Stomach (tissue), 4 donors: ENCODE measurements around the gene RPL6.

ENCODE experiments used
- CTCF ChIP-seq, 7 experiments: fragments of 450-650 bp in 4 of 7; fragments of 200-600 bp in 3 of 7; sonication (generic) in 3 of 7; IDR thresholded peaks; one replicate each; pipeline ENCODE4 v1.5.1; 2016 to 2019; ENCODE audit warnings: antibody characterized with exemption in 7 of 7, control low read depth in 2 of 7, mild to moderate bottlenecking in 1 of 7
- EP300 ChIP-seq: sonication (generic); formaldehyde crosslinking; IDR thresholded peaks from one replicate; pipeline ENCODE4 v1.6.1; 2017; ENCODE audit warnings: antibody characterized with exemption
- POLR2A ChIP-seq, 4 donors: fragments of 450-650 bp; IDR thresholded peaks; one replicate each; pipeline ENCODE4 v1.6.1; 2016; ENCODE audit warnings: antibody characterized with exemption in 4 of 4, control low read depth in 2 of 4, mild to moderate bottlenecking in 1 of 4, moderate library complexity in 1 of 4
- POLR2AphosphoS5 ChIP-seq, 3 donors: sonication (generic); formaldehyde crosslinking; IDR thresholded peaks; one replicate each; pipeline ENCODE4 v1.6.1; 2016; ENCODE audit warnings: antibody characterized with exemption in 3 of 3

GRCh38 chr12:112380663-112381405, 28.6 kb downstream of the RPL6 start:
- TF ChIP-seq EP300, result no peak
- no peak for TF ChIP-seq POLR2AphosphoS5 (IDR thresholded peaks at IDR 0.05)
- no peak for TF ChIP-seq CTCF (IDR thresholded peaks at IDR 0.05)
- no peak for TF ChIP-seq POLR2A (IDR thresholded peaks at IDR 0.05)
